Spleen (tissue), 11 donors: ENCODE measurements around the gene FOS. TPM values are rescaled to one million over a fixed set of nuclear protein-coding genes. Genes with fewer than 3 reads are reported as not detected.

Source experiments
- DNase-seq: peaks from one replicate; pipeline ENCODE4 v3.0.0-alpha.2; 2020
- H3K27ac ChIP-seq, 8 donors: fragments of 200-600 bp; sonication (generic) in 7 of 8; 1 replicate in 4 of 8; 2 replicates in 4 of 8; pipeline versions ENCODE4 v1.5.0 to v1.8.0; 2016 to 2021; ENCODE audit warnings: inconsistent platforms in 4 of 8, mild to moderate bottlenecking in 4 of 8, moderate library complexity in 1 of 8
- H3K27me3 ChIP-seq, 7 donors: fragments of 200-600 bp; sonication (generic) in 6 of 7; replicated peaks in 1 of 7; 1 replicate in 4 of 7; 2 replicates in 3 of 7; pipeline versions ENCODE4 v1.5.0 to v1.8.0; 2016 to 2021; ENCODE audit warnings: inconsistent platforms in 3 of 7, mild to moderate bottlenecking in 1 of 7
- H3K36me3 ChIP-seq, 6 donors: fragments of 200-600 bp; sonication (generic) in 5 of 6; 1 replicate in 4 of 6; 2 replicates in 2 of 6; pipeline versions ENCODE4 v1.5.0 to v1.8.0; 2016 to 2021; ENCODE audit warnings: inconsistent platforms in 2 of 6
- H3K4me1 ChIP-seq, 6 donors: fragments of 200-600 bp; sonication (generic) in 5 of 6; 1 replicate in 3 of 6; 2 replicates in 3 of 6; pipeline versions ENCODE4 v1.5.0 to v1.8.0; 2016 to 2021; ENCODE audit warnings: inconsistent platforms in 3 of 6
- H3K4me3 ChIP-seq, 8 donors: fragments of 200-600 bp; sonication (generic) in 7 of 8; 1 replicate in 4 of 8; 2 replicates in 4 of 8; pipeline versions ENCODE4 v1.5.0 to v1.8.0; 2016 to 2021; ENCODE audit warnings: inconsistent platforms in 4 of 8, mild to moderate bottlenecking in 4 of 8, moderate library complexity in 2 of 8
- H3K9me3 ChIP-seq, 8 donors: fragments of 200-600 bp; sonication (generic) in 7 of 8; 1 replicate in 4 of 8; 2 replicates in 4 of 8; pipeline versions ENCODE4 v1.5.0 to v1.8.0; 2016 to 2021; ENCODE audit warnings: inconsistent platforms in 4 of 8
- CTCF ChIP-seq, 11 experiments: fragments of 200-600 bp in 7 of 11; fragments of 450-650 bp in 4 of 11; sonication (generic) in 4 of 11; IDR thresholded peaks in 8 of 11; conservative IDR thresholded peaks in 3 of 11; 1 replicate in 7 of 11; 2 replicates in 4 of 11; pipeline versions ENCODE4 v1.4.0 to v1.8.0; 2016 to 2021; ENCODE audit warnings: antibody characterized with exemption in 11 of 11, inconsistent platforms in 4 of 11, mild to moderate bottlenecking in 1 of 11
- POLR2A ChIP-seq, 3 donors: fragments of 450-650 bp; IDR thresholded peaks; one replicate each; pipeline ENCODE4 v1.5.1; 2017; ENCODE audit warnings: antibody characterized with exemption in 3 of 3, mild to moderate bottlenecking in 1 of 3
- POLR2AphosphoS5 ChIP-seq, 3 donors: sonication (generic); formaldehyde crosslinking; IDR thresholded peaks; one replicate each; pipeline ENCODE4 v1.5.1; 2017; ENCODE audit warnings: antibody characterized with exemption in 3 of 3
- WGBS, 5 donors: extraction: QIAGEN DNeasy Blood & Tissue Kit in 3 of 5; methylation state at CpG; one replicate each; pipeline versions ENCODE4 v1.1.5 to v1.1.7; 2013 to 2018; 5-methylcytosine and 5-hydroxymethylcytosine counted together
- intact Hi-C: fragments of 100-400 bp; cut with DNase I; formaldehyde crosslinking; loops from one replicate; pipeline ENCODE4 v1.15.0; 2023; ENCODE audit warnings: low total_unique reads
- polyA plus RNA-seq, 3 donors: library from polyadenylated mRNA; stranded (reverse); fragments of 200-250 nt; gene quantifications; one replicate each; pipeline ENCODE4 v1.2.1, GENCODE V29; 2013
- total RNA-seq, 7 donors: library from RNA; depleted of rRNA in 3 of 7; stranded (reverse); fragments of >200 nt in 3 of 7; fragmentation: NEBNext Ultra II Directional in 4 of 7; extraction: Animal tissue kit (Norgen Biotek cat#: 25700) in 4 of 7; gene quantifications; one replicate each; pipeline versions ENCODE4 v1.1.0 to v1.2.1, GENCODE V29; 2016 to 2021
- donor health status: healthy with polysubstance abuse.
- donor health status: DM: no; HTN: no; CAD: no; lungs with moderate emphysema.
- donor health status: DM: no; HTN: no; CAD: no.
- donor health status: Bipolar disorder and iron deficiency.
- donor health status: healthy.
- donor health status: DM: no; HTN: no; CAD: no.
- donor health status: DM: yes; HTN: yes; CAD: no.

The FOS gene
- total and polyA plus RNA-seq, 10 donors: 18.8 to 414 (median 116) TPM

DNA sequence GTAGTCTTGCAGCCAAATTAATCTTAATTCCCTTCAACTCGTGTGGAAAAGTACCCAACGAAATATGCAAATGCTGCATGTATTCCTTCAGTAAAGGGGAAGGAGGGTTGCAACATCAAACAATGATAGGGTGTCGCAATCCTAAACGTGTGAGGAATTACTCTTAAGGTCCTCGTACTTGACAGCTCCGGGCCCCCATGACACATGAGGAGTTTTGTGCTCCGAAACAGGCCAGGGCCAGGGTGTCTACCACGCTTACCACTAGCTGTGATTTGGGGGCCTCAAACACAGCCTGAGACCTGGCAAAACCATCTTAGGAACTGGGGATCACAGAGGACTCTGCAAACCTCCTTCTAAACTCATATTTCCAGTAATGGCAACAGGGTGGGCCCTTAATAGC lies 20.4 kb downstream of the FOS start:
- peaks cover 12 to 95% (median 57%) of the 10 kb centered on the region in 6 donors for H3K4me1 ChIP-seq

DNA sequence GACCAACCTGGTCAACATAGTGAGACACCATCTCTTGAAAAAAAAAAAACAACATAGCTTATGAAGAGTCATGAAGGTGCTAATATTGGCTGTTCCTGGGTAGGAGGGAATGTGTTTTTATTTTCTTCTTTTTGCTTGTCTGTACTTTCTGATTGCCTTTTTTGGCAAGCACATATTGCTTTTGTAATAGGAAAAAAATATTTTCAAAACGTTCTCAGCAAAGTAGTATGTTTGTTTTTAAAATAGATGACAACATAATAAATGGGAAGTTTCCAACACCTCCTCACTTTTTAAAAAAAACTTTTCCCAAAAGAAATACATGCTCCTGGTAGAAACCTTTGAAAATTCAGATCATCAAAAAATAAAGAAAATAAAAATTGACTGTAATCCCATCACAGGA lies 20.9 kb downstream of the FOS start:
- Histone ChIP-seq H3K4me3 (peak overlapping the region in 1 of 8 donors; percentile 83), H3K4me1 (peaks cover 12 to 92% (median 53%) of the 10 kb centered on the region in 6 donors), H3K9me3 (no peaks in the 10 kb centered on the region), H3K36me3 (no peaks in the 10 kb centered on the region), H3K27me3 (no peaks in the 10 kb centered on the region), H3K27ac (peak overlapping the region in 7 of 8 donors; percentile 87 to 97 (median 91))
- DNase-seq: no peak
- 13 to 39% (median 19%) methylated on average over 1 of the region's 1 CpG for WGBS, 5 donors
- intact Hi-C loops: loop anchor here (10.0 kb wide), 1 partner anchor 65 kb away; no protein-coding TSS in a partner anchor
- TF ChIP-seq CTCF (IDR thresholded peaks at IDR 0.05 in 8 of 11, conservative IDR thresholded peaks at IDR 0.05 in 3 of 11): no peak
- no peak for TF ChIP-seq POLR2AphosphoS5 (IDR thresholded peaks at IDR 0.05)
- TF ChIP-seq POLR2A (IDR thresholded peaks at IDR 0.05): no peak

More for the DNA sequence above, 20.4 kb downstream of the FOS start:
- no peak for TF ChIP-seq CTCF (IDR thresholded peaks at IDR 0.05 in 8 of 11, conservative IDR thresholded peaks at IDR 0.05 in 3 of 11)
- peak in 1 of 3 donors; percentile 4 for TF ChIP-seq POLR2A (IDR thresholded peaks at IDR 0.05)
- TF ChIP-seq POLR2AphosphoS5 (IDR thresholded peaks at IDR 0.05): peak in 2 of 3 donors; percentile 1 to 81
- Histone ChIP-seq H3K27me3 (no peaks in the 10 kb centered on the region), H3K36me3 (no peaks in the 10 kb centered on the region), H3K27ac (peak overlapping the region in 7 of 8 donors; percentile 87 to 97 (median 91)), H3K9me3 (no peaks in the 10 kb centered on the region), H3K4me3 (peak overlapping the region in 1 of 8 donors; percentile 83)
- no peak for DNase-seq
- intact Hi-C loops: loop anchor here (10.0 kb wide), 1 partner anchor 64 kb away; no protein-coding TSS in a partner anchor
- 36 to 75% (median 39%) methylated on average over 8 of the region's 8 CpGs for WGBS, 5 donors

DNA sequence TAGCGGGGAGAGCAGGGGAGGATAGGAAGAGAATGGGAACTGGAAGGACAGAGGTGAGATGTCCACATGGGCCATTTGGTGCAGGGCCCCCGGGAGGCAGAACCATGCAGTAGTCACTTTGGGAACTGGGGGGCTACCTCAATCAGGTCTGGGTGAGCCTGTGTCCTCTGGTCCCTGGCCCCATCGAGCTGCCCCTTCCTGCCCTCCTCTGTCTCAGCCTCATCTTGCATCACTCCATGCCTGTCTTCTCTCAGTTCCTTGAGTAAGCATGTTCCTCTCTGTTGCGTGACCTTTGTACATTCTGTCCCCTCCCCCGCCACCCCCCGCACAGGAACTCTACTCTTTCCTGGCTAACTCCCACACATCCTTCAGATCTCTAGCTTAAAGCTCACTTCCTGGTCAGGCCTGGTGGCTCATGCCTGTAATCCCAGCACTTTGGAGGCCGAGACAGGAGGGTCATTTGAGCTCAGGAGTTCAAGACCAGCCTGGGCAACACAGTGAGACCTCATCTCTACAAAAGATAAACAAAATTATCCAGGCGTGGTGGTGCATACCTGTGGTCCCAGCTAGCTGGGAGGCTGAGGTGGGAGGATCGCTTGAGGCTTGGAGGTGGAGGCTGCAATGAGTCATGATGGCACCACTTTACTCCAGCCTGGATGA lies 23.2 kb downstream of the FOS start:
- 32 to 50% (median 41%) methylated on average over 9 of the region's 9 CpGs for WGBS, 5 donors
- H3K9me3 ChIP-seq: no peaks in the 10 kb centered on the region
- peak overlapping the region; percentile 35 to 97 (median 71) for H3K27ac ChIP-seq

More for the DNA sequence above, 23.2 kb downstream of the FOS start:
- TF ChIP-seq CTCF (IDR thresholded peaks at IDR 0.05 in 8 of 11, conservative IDR thresholded peaks at IDR 0.05 in 3 of 11) (peak in 1 of 11 experiments; percentile 38), POLR2AphosphoS5 (IDR thresholded peaks at IDR 0.05) (peak; percentile 15 to 87 (median 45)), POLR2A (IDR thresholded peaks at IDR 0.05) (no peak)
- intact Hi-C loops: loop anchor here (5.0 to 10.0 kb wide), 3 partner anchors 123 to 353 kb away; partner anchors contain the start of gene JDP2
- no peaks in the 10 kb centered on the region for H3K27me3 ChIP-seq
- H3K4me1 ChIP-seq: peaks cover 0 to 70% (median 32%) of the 10 kb centered on the region in 6 donors
- no peaks in the 10 kb centered on the region for H3K36me3 ChIP-seq
- no peak for DNase-seq
- peak overlapping the region in 1 of 8 donors; percentile 29 for H3K4me3 ChIP-seq
